IPS-18c (cell line): ENCODE measurements around the gene ARHGEF26.

Source experiments
- H3K4me3 ChIP-seq: 2 replicates; pipeline ENCODE4 v1.7.0; 2013; ENCODE audit warnings: low read depth, mild to moderate bottlenecking, low read length, moderate library complexity; ENCODE audit not compliant: insufficient read depth
- H3K9me3 ChIP-seq: one replicate; pipeline ENCODE4 v1.6.1; 2013; ENCODE audit warnings: mild to moderate bottlenecking, low read length, moderate library complexity; ENCODE audit not compliant: control insufficient read depth, insufficient read depth

ARHGEF26 gene

GRCh38 chr3:154218728-154219127 is 97.5 kb downstream of the ARHGEF26 start:
- H3K9me3 ChIP-seq, result no peaks in the 10 kb centered on the region

GRCh38 chr3:154220462-154220861 is 99.3 kb downstream of the ARHGEF26 start:
- no peak overlapping the region for H3K4me3 ChIP-seq
- H3K9me3 ChIP-seq, result no peaks in the 10 kb centered on the region

More at GRCh38 chr3:154218728-154219127, 97.5 kb downstream of the ARHGEF26 start:
- H3K4me3 ChIP-seq, result no peak overlapping the region

- Histone ChIP-seq H3K4me3 (no peak overlapping the region), H3K9me3 (no peaks in the 10 kb centered on the region)
These were observed 102.3 kb downstream of the ARHGEF26 start for GRCh38 chr3:154223519-154223918.

- H3K4me3 ChIP-seq, result no peak overlapping the region
- no peaks in the 10 kb centered on the region for H3K9me3 ChIP-seq
These were observed 103.2 kb downstream of the ARHGEF26 start for GRCh38 chr3:154224366-154224765.

- H3K9me3 ChIP-seq, result no peaks in the 10 kb centered on the region
These were observed 103.7 kb downstream of the ARHGEF26 start for GRCh38 chr3:154224866-154225265.

GRCh38 chr3:154225536-154225935 is 104.3 kb downstream of the ARHGEF26 start:
- Histone ChIP-seq H3K9me3 (no peaks in the 10 kb centered on the region), H3K4me3 (no peak overlapping the region)

More at GRCh38 chr3:154224866-154225265, 103.7 kb downstream of the ARHGEF26 start:
- no peak overlapping the region for H3K4me3 ChIP-seq

- Histone ChIP-seq H3K4me3 (no peak overlapping the region), H3K9me3 (no peaks in the 10 kb centered on the region)
These were observed 106.3 kb downstream of the ARHGEF26 start for GRCh38 chr3:154227531-154227930.

GRCh38 chr3:154228561-154229216 is 107.5 kb downstream of the ARHGEF26 start:
- H3K9me3 ChIP-seq, result no peaks in the 10 kb centered on the region
- no peak overlapping the region for H3K4me3 ChIP-seq

GRCh38 chr3:154229217-154229590 is 108.0 kb downstream of the ARHGEF26 start:
- H3K4me3 ChIP-seq, result no peak overlapping the region
- H3K9me3 ChIP-seq, result no peaks in the 10 kb centered on the region

- H3K4me3 ChIP-seq, result no peak overlapping the region
- no peaks in the 10 kb centered on the region for H3K9me3 ChIP-seq
These were observed 114.1 kb downstream of the ARHGEF26 start for GRCh38 chr3:154235330-154235729.

GRCh38 chr3:154236331-154236730 is 115.1 kb downstream of the ARHGEF26 start:
- H3K4me3 ChIP-seq, result no peak overlapping the region
- no peaks in the 10 kb centered on the region for H3K9me3 ChIP-seq

GRCh38 chr3:154240235-154240634 is 119.0 kb downstream of the ARHGEF26 start:
- no peaks in the 10 kb centered on the region for H3K9me3 ChIP-seq
- H3K4me3 ChIP-seq, result no peak overlapping the region

GRCh38 chr3:154241496-154241895 is 120.3 kb downstream of the ARHGEF26 start:
- Histone ChIP-seq H3K9me3 (no peaks in the 10 kb centered on the region), H3K4me3 (no peak overlapping the region)

GRCh38 chr3:154242766-154243165 is 121.6 kb downstream of the ARHGEF26 start:
- H3K9me3 ChIP-seq, result no peaks in the 10 kb centered on the region
- H3K4me3 ChIP-seq, result no peak overlapping the region

- Histone ChIP-seq H3K9me3 (no peaks in the 10 kb centered on the region), H3K4me3 (no peak overlapping the region)
These were observed 122.2 kb downstream of the ARHGEF26 start for GRCh38 chr3:154243353-154243752.

- H3K4me3 ChIP-seq, result no peak overlapping the region
These were observed 123.5 kb downstream of the ARHGEF26 start for GRCh38 chr3:154244644-154245043.

GRCh38 chr3:154247806-154248415 is 126.7 kb downstream of the ARHGEF26 start:
- no peak overlapping the region for H3K4me3 ChIP-seq

More at GRCh38 chr3:154244644-154245043, 123.5 kb downstream of the ARHGEF26 start:
- H3K9me3 ChIP-seq, result no peaks in the 10 kb centered on the region

GRCh38 chr3:154250291-154250690 is 129.1 kb downstream of the ARHGEF26 start:
- no peak overlapping the region for H3K4me3 ChIP-seq
- H3K9me3 ChIP-seq, result no peaks in the 10 kb centered on the region

More at GRCh38 chr3:154247806-154248415, 126.7 kb downstream of the ARHGEF26 start:
- H3K9me3 ChIP-seq, result no peaks in the 10 kb centered on the region
